GM18505 (cell line): ENCODE data around the gene GCK.

Experiments used
- ATAC-seq: cut with Tn5 transposase; IDR thresholded peaks from one replicate; pipeline ENCODE4 v1.9.1; 2021; ENCODE audit not compliant: unreplicated experiment
- POLR2A ChIP-seq: IDR thresholded peaks from 4 replicates; pipeline ENCODE4 v1.6.1; 2011; ENCODE audit warnings: borderline replicate concordance; ENCODE audit not compliant: insufficient read depth, insufficient read length; ENCODE audit errors: extremely low read depth

GCK gene

GRCh38 chr7:44189286-44189992 is at the start of gene GCK:
Gene GCK (minus strand): TSS chr7:44189439. CDS start chr7:44188953, 486 bp downstream.
- ATAC-seq: no peak
- no peak for TF ChIP-seq POLR2A

GRCh38 chr7:44238116-44238695 is 49.0 kb upstream of the GCK start:
- ATAC-seq: no peak
- TF ChIP-seq POLR2A: no peak

- no peak for ATAC-seq
- TF ChIP-seq POLR2A: no peak
Observed at GRCh38 chr7:44237696-44238095, 48.5 kb upstream of the GCK start.

GRCh38 chr7:44236333-44236728 is 47.1 kb upstream of the GCK start:
- TF ChIP-seq POLR2A: no peak
- ATAC-seq: no peak

- ATAC-seq: no peak
- TF ChIP-seq POLR2A: no peak
Observed at GRCh38 chr7:44235582-44236332, 46.5 kb upstream of the GCK start.

- ATAC-seq: no peak
- TF ChIP-seq POLR2A: no peak
Observed at GRCh38 chr7:44235066-44235465, 45.8 kb upstream of the GCK start.

- TF ChIP-seq POLR2A: no peak
- no peak for ATAC-seq
Observed at GRCh38 chr7:44232901-44233715, 43.9 kb upstream of the GCK start.

- no peak for TF ChIP-seq POLR2A
- no peak for ATAC-seq
Observed at GRCh38 chr7:44232396-44232795, 43.2 kb upstream of the GCK start.

GRCh38 chr7:44231088-44231487 is 41.8 kb upstream of the GCK start:
- no peak for ATAC-seq
- no peak for TF ChIP-seq POLR2A

GRCh38 chr7:44230286-44230685 is 41.0 kb upstream of the GCK start:
- no peak for TF ChIP-seq POLR2A
- no peak for ATAC-seq

GRCh38 chr7:44229546-44230105 is 40.4 kb upstream of the GCK start:
- no peak for TF ChIP-seq POLR2A

GRCh38 chr7:44228571-44229350 is 39.5 kb upstream of the GCK start:
- no peak for TF ChIP-seq POLR2A
- ATAC-seq: no peak

More at GRCh38 chr7:44229546-44230105, 40.4 kb upstream of the GCK start:
- no peak for ATAC-seq
